GM13976 (cell line): Measurements from ENCODE around the gene TPRA1.

ENCODE experiments used
- DNase-seq: peaks from one replicate; pipeline ENCODE4 v3.0.0; 2012; ENCODE audit warnings: low spot score
- CTCF ChIP-seq: IDR thresholded peaks from 2 replicates; pipeline ENCODE4 v1.5.1; 2012; ENCODE audit warnings: borderline replicate concordance, mild to moderate bottlenecking; ENCODE audit not compliant: insufficient read depth; ENCODE audit errors: extremely low read depth, missing control alignments, control extremely low read depth
- in situ Hi-C: fragments of 300-500 bp; cut with MboI; formaldehyde crosslinking; loops from one replicate; pipeline ENCODE4 v1.12.0; 2022; ENCODE audit warnings: low sequenced_read_pairs, mixed read lengths, inconsistent platforms; ENCODE audit not compliant: unreplicated experiment

TPRA1 gene

GRCh38 chr3:127574880-127575878 lies 15.4 kb downstream of the TPRA1 start:
- peak; percentile 98 for DNase-seq
- peak; percentile 98 for TF ChIP-seq CTCF
- in situ Hi-C loops = no loop called here

- DNase-seq = no peak
- TF ChIP-seq CTCF = no peak
- in situ Hi-C loops = no loop called here
Measured at GRCh38 chr3:127573912-127574311, 16.6 kb downstream of the TPRA1 start.

- TF ChIP-seq CTCF = no peak
- in situ Hi-C loops = no loop called here
- DNase-seq = no peak
Measured at GRCh38 chr3:127573401-127573800, 17.1 kb downstream of the TPRA1 start.

- no peak for TF ChIP-seq CTCF
- in situ Hi-C loops = no loop called here
- no peak for DNase-seq
Measured at GRCh38 chr3:127572735-127573134, 17.8 kb downstream of the TPRA1 start.

GRCh38 chr3:127572186-127572585 lies 18.3 kb downstream of the TPRA1 start:
- no peak for DNase-seq
- in situ Hi-C loops = no loop called here
- no peak for TF ChIP-seq CTCF

GRCh38 chr3:127570520-127570919 lies 20.0 kb downstream of the TPRA1 start:
- in situ Hi-C loops = no loop called here
- TF ChIP-seq CTCF = no peak
- no peak for DNase-seq
